WTC11 (cell line): Measurements from ENCODE around the gene ROBO1.

Source experiments
- CREM ChIP-seq: sonication (generic); formaldehyde crosslinking; IDR thresholded peaks from 2 replicates; pipeline ENCODE4 v1.8.1; 2022; ENCODE audit warnings: mild to moderate bottlenecking, missing genetic modification reagents, moderate library complexity
- ESRRA ChIP-seq: sonication (generic); formaldehyde crosslinking; IDR thresholded peaks from 2 replicates; pipeline ENCODE4 v1.8.1; 2022; ENCODE audit warnings: mild to moderate bottlenecking, missing genetic modification reagents, borderline replicate concordance
- NR2C2 ChIP-seq: sonication (generic); formaldehyde crosslinking; IDR thresholded peaks from 2 replicates; pipeline ENCODE4 v1.8.0; 2022; ENCODE audit warnings: mild to moderate bottlenecking, missing genetic modification reagents
- PREB ChIP-seq: sonication (generic); formaldehyde crosslinking; IDR thresholded peaks from 2 replicates; pipeline ENCODE4 v1.8.1; 2022; ENCODE audit warnings: mild to moderate bottlenecking, missing genetic modification reagents, moderate library complexity, borderline replicate concordance
- SMAD4 ChIP-seq: sonication (generic); formaldehyde crosslinking; IDR thresholded peaks from 2 replicates; pipeline ENCODE4 v1.8.0; 2022; ENCODE audit warnings: mild to moderate bottlenecking, missing genetic modification reagents
- SP1 ChIP-seq: sonication (generic); formaldehyde crosslinking; conservative IDR thresholded peaks from 2 replicates; pipeline ENCODE4 v1.8.1; 2022; ENCODE audit warnings: missing genetic modification reagents
- ZNF121 ChIP-seq: sonication (generic); formaldehyde crosslinking; IDR thresholded peaks from 2 replicates; pipeline ENCODE4 v1.8.0; 2023; ENCODE audit warnings: missing genetic modification reagents
- ZNF281 ChIP-seq: sonication (generic); formaldehyde crosslinking; IDR thresholded peaks from 2 replicates; pipeline ENCODE4 v1.8.0; 2023; ENCODE audit warnings: mild to moderate bottlenecking, missing genetic modification reagents
- ZNF317 ChIP-seq: sonication (generic); formaldehyde crosslinking; IDR thresholded peaks from 2 replicates; pipeline ENCODE4 v1.8.1; 2023; ENCODE audit warnings: low read depth, mild to moderate bottlenecking, moderate library complexity, missing genetic modification reagents, borderline replicate concordance
- TF ChIP-seq, protein P1 (sequence below): fragments of 200-600 bp; IDR thresholded peaks from 2 replicates; pipeline ENCODE4 v1.8.0; 2022; ENCODE audit warnings: antibody characterized with exemption
- TF ChIP-seq, protein P2 (sequence below): sonication (generic); formaldehyde crosslinking; IDR thresholded peaks from 2 replicates; pipeline ENCODE4 v1.8.1; 2023; ENCODE audit warnings: mild to moderate bottlenecking, missing genetic modification reagents
- TF ChIP-seq, protein P3 (sequence below): sonication (generic); formaldehyde crosslinking; IDR thresholded peaks from 2 replicates; pipeline ENCODE4 v1.8.1; 2023; ENCODE audit warnings: mild to moderate bottlenecking, missing genetic modification reagents, moderate library complexity

DNA sequence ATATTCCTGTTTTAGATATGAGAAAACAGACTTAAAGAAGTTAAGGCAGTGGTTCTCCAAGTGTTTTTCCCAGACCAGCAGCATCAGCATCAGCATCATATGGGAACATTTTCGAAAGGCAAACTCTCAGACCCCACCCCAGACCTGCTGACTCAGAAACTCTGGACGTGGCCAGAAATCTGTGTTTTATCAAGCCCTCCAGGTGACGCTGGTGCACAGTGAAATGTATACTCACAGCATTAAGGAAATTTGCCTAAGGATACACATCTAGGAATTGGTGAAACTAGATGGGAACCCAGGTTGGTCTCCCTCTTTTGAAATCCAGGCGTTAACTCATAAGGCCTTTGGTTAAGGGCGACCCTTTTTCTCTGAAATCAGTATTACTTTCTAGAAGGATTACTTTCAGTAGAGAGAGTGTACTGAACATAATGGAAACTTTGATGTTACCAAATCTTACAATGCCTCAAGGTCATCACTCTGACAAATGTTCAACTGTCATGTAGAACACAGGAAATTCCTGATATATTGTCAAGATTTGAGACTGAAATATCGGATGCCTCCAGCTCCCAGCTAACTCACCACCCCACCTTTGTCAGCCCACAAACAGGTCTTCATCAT is 910.2 kb downstream of the ROBO1 start:
- TF ChIP-seq ESRRA (CRISPR knock-in tag) (no peak), PREB (no peak), CREM (CRISPR knock-in tag) (no peak), SP1 (CRISPR knock-in tag) (no peak), ZNF281 (CRISPR knock-in tag) (no peak), ZNF317 (no peak), ZNF121 (CRISPR knock-in tag) (no peak), SMAD4 (CRISPR knock-in tag) (no peak), NR2C2 (CRISPR knock-in tag) (no peak)
- TF ChIP-seq, protein P1, sequence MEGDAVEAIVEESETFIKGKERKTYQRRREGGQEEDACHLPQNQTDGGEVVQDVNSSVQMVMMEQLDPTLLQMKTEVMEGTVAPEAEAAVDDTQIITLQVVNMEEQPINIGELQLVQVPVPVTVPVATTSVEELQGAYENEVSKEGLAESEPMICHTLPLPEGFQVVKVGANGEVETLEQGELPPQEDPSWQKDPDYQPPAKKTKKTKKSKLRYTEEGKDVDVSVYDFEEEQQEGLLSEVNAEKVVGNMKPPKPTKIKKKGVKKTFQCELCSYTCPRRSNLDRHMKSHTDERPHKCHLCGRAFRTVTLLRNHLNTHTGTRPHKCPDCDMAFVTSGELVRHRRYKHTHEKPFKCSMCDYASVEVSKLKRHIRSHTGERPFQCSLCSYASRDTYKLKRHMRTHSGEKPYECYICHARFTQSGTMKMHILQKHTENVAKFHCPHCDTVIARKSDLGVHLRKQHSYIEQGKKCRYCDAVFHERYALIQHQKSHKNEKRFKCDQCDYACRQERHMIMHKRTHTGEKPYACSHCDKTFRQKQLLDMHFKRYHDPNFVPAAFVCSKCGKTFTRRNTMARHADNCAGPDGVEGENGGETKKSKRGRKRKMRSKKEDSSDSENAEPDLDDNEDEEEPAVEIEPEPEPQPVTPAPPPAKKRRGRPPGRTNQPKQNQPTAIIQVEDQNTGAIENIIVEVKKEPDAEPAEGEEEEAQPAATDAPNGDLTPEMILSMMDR: no peak
- TF ChIP-seq, protein P2, sequence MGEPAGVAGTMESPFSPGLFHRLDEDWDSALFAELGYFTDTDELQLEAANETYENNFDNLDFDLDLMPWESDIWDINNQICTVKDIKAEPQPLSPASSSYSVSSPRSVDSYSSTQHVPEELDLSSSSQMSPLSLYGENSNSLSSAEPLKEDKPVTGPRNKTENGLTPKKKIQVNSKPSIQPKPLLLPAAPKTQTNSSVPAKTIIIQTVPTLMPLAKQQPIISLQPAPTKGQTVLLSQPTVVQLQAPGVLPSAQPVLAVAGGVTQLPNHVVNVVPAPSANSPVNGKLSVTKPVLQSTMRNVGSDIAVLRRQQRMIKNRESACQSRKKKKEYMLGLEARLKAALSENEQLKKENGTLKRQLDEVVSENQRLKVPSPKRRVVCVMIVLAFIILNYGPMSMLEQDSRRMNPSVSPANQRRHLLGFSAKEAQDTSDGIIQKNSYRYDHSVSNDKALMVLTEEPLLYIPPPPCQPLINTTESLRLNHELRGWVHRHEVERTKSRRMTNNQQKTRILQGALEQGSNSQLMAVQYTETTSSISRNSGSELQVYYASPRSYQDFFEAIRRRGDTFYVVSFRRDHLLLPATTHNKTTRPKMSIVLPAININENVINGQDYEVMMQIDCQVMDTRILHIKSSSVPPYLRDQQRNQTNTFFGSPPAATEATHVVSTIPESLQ (CRISPR knock-in tag): no peak
- TF ChIP-seq, protein P3, sequence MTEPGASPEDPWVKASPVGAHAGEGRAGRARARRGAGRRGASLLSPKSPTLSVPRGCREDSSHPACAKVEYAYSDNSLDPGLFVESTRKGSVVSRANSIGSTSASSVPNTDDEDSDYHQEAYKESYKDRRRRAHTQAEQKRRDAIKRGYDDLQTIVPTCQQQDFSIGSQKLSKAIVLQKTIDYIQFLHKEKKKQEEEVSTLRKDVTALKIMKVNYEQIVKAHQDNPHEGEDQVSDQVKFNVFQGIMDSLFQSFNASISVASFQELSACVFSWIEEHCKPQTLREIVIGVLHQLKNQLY (CRISPR knock-in tag): no peak
